Liver (tissue), 9 donors: ENCODE results near the gene GRWD1. TPM values are rescaled to one million over a fixed set of nuclear protein-coding genes. Genes with fewer than 3 reads are reported as not detected.
A peak's percentile ranks its signal among the peaks of the same experiment; 100 is the strongest.

Source experiments
- DNase-seq: peaks from one replicate; pipeline ENCODE4 v3.0.0-alpha.2; 2017; ENCODE audit warnings: low spot score
- H3K27ac ChIP-seq, 2 donors: one replicate each; pipeline ENCODE4 v1.7.0; 2013; ENCODE audit warnings: inconsistent platforms in 2 of 2, low read length in 2 of 2, control low read depth in 1 of 2, low read depth in 1 of 2, mild to moderate bottlenecking in 1 of 2
- H3K27me3 ChIP-seq, 4 donors: one replicate each; pipeline versions ENCODE4 v1.6.1 to v1.7.0; 2013; ENCODE audit warnings: low read length in 3 of 4, inconsistent platforms in 1 of 4, mild to moderate bottlenecking in 1 of 4, moderate library complexity in 1 of 4; ENCODE audit not compliant: control insufficient read depth in 4 of 4, insufficient read depth in 4 of 4
- H3K36me3 ChIP-seq, 4 donors: one replicate each; pipeline versions ENCODE4 v1.6.1 to v1.7.0; 2013; ENCODE audit warnings: low read length in 3 of 4, mild to moderate bottlenecking in 3 of 4, low read depth in 1 of 4, moderate library complexity in 1 of 4; ENCODE audit not compliant: control insufficient read depth in 4 of 4, insufficient read depth in 3 of 4
- H3K4me1 ChIP-seq, 4 donors: one replicate each; pipeline versions ENCODE4 v1.6.1 to v1.7.0; 2013; ENCODE audit warnings: low read length in 3 of 4, mild to moderate bottlenecking in 3 of 4, moderate library complexity in 1 of 4; ENCODE audit not compliant: control insufficient read depth in 4 of 4, insufficient read depth in 4 of 4
- H3K4me3 ChIP-seq, 3 donors: one replicate each; pipeline versions ENCODE4 v1.6.1 to v1.7.0; 2013; ENCODE audit warnings: low read length in 3 of 3, control low read depth in 1 of 3, low read depth in 1 of 3, mild to moderate bottlenecking in 1 of 3
- H3K9ac ChIP-seq, 2 donors: one replicate each; pipeline ENCODE4 v1.7.0; 2013; ENCODE audit warnings: low read length in 2 of 2, mild to moderate bottlenecking in 2 of 2, moderate library complexity in 2 of 2, control low read depth in 1 of 2, low read depth in 1 of 2
- H3K9me3 ChIP-seq, 4 donors: one replicate each; pipeline versions ENCODE4 v1.6.1 to v1.7.0; 2013; ENCODE audit warnings: low read length in 3 of 4; ENCODE audit not compliant: control insufficient read depth in 4 of 4
- EGR1 ChIP-seq, 2 donors: IDR thresholded peaks; 2 replicates each; pipeline ENCODE4 v1.6.1; 2016 to 2018; ENCODE audit warnings: antibody characterized with exemption in 2 of 2, low read depth in 2 of 2
- FOXA1 ChIP-seq: IDR thresholded peaks from 2 replicates; pipeline ENCODE4 v1.6.1; 2016; ENCODE audit warnings: antibody characterized with exemption
- FOXA2 ChIP-seq: IDR thresholded peaks from 2 replicates; pipeline ENCODE4 v1.6.1; 2016; ENCODE audit warnings: antibody characterized with exemption
- HNF4A ChIP-seq, 2 donors: conservative IDR thresholded peaks; 2 replicates each; pipeline ENCODE4 v1.6.1; 2016; ENCODE audit warnings: antibody characterized with exemption in 2 of 2, mild to moderate bottlenecking in 2 of 2
- HNF4G ChIP-seq: IDR thresholded peaks from 2 replicates; pipeline ENCODE4 v1.6.1; 2016; ENCODE audit warnings: antibody characterized with exemption
- NR2F2 ChIP-seq: IDR thresholded peaks from 2 replicates; pipeline ENCODE4 v1.6.1; 2016; ENCODE audit warnings: antibody characterized with exemption
- RAD21 ChIP-seq, 2 donors: IDR thresholded peaks; 2 replicates each; pipeline ENCODE4 v1.6.1; 2016; ENCODE audit warnings: antibody characterized with exemption in 2 of 2, mild to moderate bottlenecking in 2 of 2
- RXRA ChIP-seq, 2 donors: IDR thresholded peaks; 2 replicates each; pipeline ENCODE4 v1.6.1; 2017 to 2018; ENCODE audit warnings: antibody characterized with exemption in 2 of 2, mild to moderate bottlenecking in 1 of 2
- YY1 ChIP-seq: IDR thresholded peaks from 2 replicates; pipeline ENCODE4 v1.6.1; 2016; ENCODE audit warnings: antibody characterized with exemption, mild to moderate bottlenecking
- WGBS: extraction: QIAGEN DNeasy Blood & Tissue Kit; methylation state at CpG from one replicate; pipeline ENCODE4 v1.1.7; 2013; 5-methylcytosine and 5-hydroxymethylcytosine counted together
- polyA plus RNA-seq, 2 donors: library from polyadenylated mRNA; stranded (reverse) in 1 of 2; unstranded in 1 of 2; fragments of 200-250 nt in 1 of 2; fragments of >200 nt in 1 of 2; fragmentation: Nextera tagmentation in 1 of 2; extraction: Ambion mirVana in 1 of 2; gene quantifications; one replicate each; pipeline versions ENCODE4 v1.2.1 to v1.2.3, GENCODE V29; 2013 to 2015
- total RNA-seq, 2 donors: library from RNA; depleted of rRNA; stranded (reverse); fragments of >200 nt; gene quantifications; one replicate each; pipeline ENCODE4 v1.2.3, GENCODE V29; 2014
- TF ChIP-seq, protein P1 (sequence below): IDR thresholded peaks from 2 replicates; pipeline ENCODE4 v1.6.1; 2016; ENCODE audit warnings: antibody characterized with exemption
- TF ChIP-seq, protein P2 (sequence below): fragments of 150-350 bp; IDR thresholded peaks from 2 replicates; pipeline ENCODE4 v1.5.1; 2017; ENCODE audit warnings: improper control_type of control experiment, low read depth, low read length; ENCODE audit not compliant: missing input control
- TF ChIP-seq, protein P3 (sequence below): IDR thresholded peaks from 2 replicates; pipeline ENCODE4 v1.6.1; 2016; ENCODE audit warnings: antibody characterized with exemption
- TF ChIP-seq, protein P4 (sequence below): IDR thresholded peaks from 2 replicates; pipeline ENCODE4 v1.6.1; 2016; ENCODE audit warnings: antibody characterized with exemption, mild to moderate bottlenecking
- donor health status: healthy.
- donor health status: healthy.
- donor health status: healthy.
- donor health status: healthy.
- donor health status: healthy.

The GRWD1 gene
- total and polyA plus RNA-seq, 4 donors, result 7.1 to 31.7 (median 15.3) TPM

DNA sequence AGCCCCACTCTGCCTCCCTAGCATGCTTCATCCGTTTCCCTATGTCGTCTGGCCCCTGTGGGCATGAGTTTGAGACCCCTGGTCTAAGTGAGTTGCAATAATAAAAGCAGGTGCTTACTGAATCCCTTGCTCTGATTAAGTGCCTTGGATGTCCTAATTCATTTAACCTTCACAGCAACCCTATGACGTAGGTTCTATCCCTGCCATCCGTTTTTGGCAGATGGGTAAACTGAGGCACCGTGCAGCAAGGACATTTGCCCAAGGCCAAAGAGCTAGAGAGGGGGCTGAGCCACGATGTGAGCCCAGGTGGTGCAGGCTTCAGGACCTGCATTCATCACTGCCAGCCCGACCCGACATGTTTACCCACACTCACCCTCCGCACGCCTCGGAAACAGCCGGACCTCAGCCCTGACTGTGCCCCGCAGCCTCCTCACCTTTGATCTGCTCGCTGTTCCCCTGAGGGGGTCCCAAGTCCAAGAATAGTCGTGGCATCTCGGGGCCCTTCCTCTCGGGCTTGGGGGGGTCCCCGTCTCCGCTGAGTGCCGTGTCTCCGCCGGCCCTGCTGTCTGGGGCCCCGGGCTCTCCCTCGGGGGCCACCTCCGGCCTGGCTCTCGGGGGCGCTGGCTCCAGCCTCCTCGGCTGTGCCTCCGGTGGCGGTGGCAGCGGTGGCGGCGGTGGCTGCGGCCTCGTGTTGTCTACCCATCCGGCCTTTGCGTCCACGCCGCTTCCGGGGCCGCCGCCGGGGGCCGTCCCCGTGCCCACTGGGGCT, 51.4 kb downstream of the GRWD1 start:
- TF ChIP-seq HNF4G (no peak), RAD21 (IDR thresholded peaks at IDR 0.05) (no peak), EGR1 (IDR thresholded peaks at IDR 0.05; ENCODE audit: low read depth in 2 of 2) (no peak), FOXA1 (no peak), NR2F2 (no peak)
- TF ChIP-seq, protein P1, sequence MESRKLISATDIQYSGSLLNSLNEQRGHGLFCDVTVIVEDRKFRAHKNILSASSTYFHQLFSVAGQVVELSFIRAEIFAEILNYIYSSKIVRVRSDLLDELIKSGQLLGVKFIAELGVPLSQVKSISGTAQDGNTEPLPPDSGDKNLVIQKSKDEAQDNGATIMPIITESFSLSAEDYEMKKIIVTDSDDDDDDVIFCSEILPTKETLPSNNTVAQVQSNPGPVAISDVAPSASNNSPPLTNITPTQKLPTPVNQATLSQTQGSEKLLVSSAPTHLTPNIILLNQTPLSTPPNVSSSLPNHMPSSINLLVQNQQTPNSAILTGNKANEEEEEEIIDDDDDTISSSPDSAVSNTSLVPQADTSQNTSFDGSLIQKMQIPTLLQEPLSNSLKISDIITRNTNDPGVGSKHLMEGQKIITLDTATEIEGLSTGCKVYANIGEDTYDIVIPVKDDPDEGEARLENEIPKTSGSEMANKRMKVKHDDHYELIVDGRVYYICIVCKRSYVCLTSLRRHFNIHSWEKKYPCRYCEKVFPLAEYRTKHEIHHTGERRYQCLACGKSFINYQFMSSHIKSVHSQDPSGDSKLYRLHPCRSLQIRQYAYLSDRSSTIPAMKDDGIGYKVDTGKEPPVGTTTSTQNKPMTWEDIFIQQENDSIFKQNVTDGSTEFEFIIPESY, result no peak
- TF ChIP-seq, protein P2, sequence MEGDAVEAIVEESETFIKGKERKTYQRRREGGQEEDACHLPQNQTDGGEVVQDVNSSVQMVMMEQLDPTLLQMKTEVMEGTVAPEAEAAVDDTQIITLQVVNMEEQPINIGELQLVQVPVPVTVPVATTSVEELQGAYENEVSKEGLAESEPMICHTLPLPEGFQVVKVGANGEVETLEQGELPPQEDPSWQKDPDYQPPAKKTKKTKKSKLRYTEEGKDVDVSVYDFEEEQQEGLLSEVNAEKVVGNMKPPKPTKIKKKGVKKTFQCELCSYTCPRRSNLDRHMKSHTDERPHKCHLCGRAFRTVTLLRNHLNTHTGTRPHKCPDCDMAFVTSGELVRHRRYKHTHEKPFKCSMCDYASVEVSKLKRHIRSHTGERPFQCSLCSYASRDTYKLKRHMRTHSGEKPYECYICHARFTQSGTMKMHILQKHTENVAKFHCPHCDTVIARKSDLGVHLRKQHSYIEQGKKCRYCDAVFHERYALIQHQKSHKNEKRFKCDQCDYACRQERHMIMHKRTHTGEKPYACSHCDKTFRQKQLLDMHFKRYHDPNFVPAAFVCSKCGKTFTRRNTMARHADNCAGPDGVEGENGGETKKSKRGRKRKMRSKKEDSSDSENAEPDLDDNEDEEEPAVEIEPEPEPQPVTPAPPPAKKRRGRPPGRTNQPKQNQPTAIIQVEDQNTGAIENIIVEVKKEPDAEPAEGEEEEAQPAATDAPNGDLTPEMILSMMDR, result no peak
- DNase-seq, result no peak
- Histone ChIP-seq H3K9me3 (no peaks in the 10 kb centered on the region), H3K27me3 (peaks cover 0 to 5% (median 3%) of the 10 kb centered on the region in 4 donors), H3K4me1 (peaks cover 0 to 9% (median 5%) of the 10 kb centered on the region in 4 donors), H3K36me3 (no peaks in the 10 kb centered on the region), H3K27ac (no peak overlapping the region), H3K9ac (no peak overlapping the region), H3K4me3 (no peak overlapping the region)
- 46% methylated on average over 45 of the region's 45 CpGs for WGBS

DNA sequence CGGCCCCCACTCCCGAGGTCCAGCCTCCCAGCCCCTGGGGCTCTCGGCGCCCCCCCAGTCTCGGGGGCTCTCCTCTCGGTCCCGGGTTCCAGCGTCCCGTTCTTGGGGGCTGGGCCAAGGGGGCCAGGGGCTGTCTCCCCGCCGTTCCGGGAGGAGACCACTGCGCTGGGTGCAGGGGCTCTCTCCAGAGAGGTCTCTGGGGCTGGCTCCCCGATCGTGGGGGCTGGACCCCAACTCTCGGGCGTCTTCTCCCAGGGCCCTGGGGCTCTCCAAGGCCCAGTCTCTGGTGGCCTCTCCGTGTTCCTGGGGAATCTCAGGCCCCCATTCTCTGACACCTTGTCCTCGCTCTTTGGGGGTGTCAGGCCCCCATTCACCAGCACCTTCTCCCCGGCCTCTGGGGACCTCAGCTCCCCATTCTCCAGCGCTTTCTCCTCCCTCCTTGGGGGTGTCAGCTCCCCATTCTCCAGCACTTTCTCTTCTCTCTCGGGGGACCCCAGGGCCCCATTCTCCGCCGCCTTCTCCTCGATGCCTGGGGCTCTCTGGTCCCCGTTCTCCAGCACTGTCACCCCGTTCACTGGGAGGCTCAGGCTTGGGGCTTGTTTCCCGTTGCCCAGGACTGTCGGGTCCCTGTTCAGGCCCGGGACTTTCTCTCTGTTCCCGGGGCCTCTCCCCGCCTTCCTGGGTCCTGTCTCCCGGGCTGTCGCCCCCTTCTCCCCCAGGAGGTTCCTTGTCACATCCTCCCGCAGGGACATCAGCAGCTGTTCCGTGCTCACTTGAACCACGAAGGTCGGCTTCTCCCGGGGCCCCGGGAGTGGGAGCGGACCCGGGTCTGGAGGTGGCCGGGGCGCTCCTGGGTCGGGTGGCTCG, 52.2 kb downstream of the GRWD1 start:
- H3K27ac ChIP-seq, result no peak overlapping the region
- H3K9ac ChIP-seq, result no peak overlapping the region
- H3K27me3 ChIP-seq, result peaks cover 0 to 4% (median 3%) of the 10 kb centered on the region in 4 donors
- TF ChIP-seq, protein P1, result no peak
- no peak for TF ChIP-seq RXRA (IDR thresholded peaks at IDR 0.05)
- TF ChIP-seq NR2F2, result no peak
- TF ChIP-seq FOXA1, result no peak
- no peak for TF ChIP-seq HNF4G
- no peak for TF ChIP-seq FOXA2
- no peak for TF ChIP-seq EGR1 (IDR thresholded peaks at IDR 0.05; ENCODE audit: low read depth in 2 of 2)
- TF ChIP-seq, protein P3, sequence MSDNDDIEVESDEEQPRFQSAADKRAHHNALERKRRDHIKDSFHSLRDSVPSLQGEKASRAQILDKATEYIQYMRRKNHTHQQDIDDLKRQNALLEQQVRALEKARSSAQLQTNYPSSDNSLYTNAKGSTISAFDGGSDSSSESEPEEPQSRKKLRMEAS, result no peak
- TF ChIP-seq HNF4A (conservative IDR thresholded peaks at IDR 0.05), result no peak
- TF ChIP-seq YY1, result no peak
- TF ChIP-seq, protein P4, sequence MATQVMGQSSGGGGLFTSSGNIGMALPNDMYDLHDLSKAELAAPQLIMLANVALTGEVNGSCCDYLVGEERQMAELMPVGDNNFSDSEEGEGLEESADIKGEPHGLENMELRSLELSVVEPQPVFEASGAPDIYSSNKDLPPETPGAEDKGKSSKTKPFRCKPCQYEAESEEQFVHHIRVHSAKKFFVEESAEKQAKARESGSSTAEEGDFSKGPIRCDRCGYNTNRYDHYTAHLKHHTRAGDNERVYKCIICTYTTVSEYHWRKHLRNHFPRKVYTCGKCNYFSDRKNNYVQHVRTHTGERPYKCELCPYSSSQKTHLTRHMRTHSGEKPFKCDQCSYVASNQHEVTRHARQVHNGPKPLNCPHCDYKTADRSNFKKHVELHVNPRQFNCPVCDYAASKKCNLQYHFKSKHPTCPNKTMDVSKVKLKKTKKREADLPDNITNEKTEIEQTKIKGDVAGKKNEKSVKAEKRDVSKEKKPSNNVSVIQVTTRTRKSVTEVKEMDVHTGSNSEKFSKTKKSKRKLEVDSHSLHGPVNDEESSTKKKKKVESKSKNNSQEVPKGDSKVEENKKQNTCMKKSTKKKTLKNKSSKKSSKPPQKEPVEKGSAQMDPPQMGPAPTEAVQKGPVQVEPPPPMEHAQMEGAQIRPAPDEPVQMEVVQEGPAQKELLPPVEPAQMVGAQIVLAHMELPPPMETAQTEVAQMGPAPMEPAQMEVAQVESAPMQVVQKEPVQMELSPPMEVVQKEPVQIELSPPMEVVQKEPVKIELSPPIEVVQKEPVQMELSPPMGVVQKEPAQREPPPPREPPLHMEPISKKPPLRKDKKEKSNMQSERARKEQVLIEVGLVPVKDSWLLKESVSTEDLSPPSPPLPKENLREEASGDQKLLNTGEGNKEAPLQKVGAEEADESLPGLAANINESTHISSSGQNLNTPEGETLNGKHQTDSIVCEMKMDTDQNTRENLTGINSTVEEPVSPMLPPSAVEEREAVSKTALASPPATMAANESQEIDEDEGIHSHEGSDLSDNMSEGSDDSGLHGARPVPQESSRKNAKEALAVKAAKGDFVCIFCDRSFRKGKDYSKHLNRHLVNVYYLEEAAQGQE, result no peak
- no peaks in the 10 kb centered on the region for H3K36me3 ChIP-seq
- no peak for DNase-seq
- H3K4me1 ChIP-seq, result peaks cover 0 to 9% (median 5%) of the 10 kb centered on the region in 4 donors
- no peaks in the 10 kb centered on the region for H3K9me3 ChIP-seq
- H3K4me3 ChIP-seq, result peak overlapping the region in 1 of 3 donors; percentile 2
- 53% methylated on average over 46 of the region's 46 CpGs for WGBS
